Measurements from ENCODE around the gene CADM2.

DNA sequence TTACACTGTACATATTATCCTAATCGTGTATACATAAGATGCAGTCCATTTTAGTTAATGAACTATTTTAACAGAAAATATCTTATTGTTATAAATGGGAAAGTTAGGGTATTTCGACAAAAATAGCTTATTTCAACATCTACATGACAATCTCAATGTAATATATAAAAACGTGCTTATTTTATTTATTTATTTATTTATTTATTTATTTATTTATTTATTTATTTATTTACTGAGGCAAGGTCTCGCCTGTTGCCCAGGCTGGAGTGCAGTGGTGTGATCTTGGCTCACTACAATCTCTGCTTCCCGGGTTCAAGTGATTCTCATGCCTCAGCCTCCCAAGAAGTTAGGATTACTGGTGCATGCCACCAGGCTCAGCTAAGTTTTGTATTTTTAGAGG, 614.2 kb downstream of the CADM2 start:
- TF ChIP-seq CTCF (IDR thresholded peaks at IDR 0.05; ENCODE audit: low read depth, low read length, poor library complexity, severe bottlenecking) (no peak), EZH2phosphoT487 (IDR thresholded peaks at IDR 0.05; ENCODE audit: borderline replicate concordance, low read length) (no peak)

All from DOHH2 (cell line).